Measurements from ENCODE around the gene ZNF599.

GRCh38 chr19:34788074-34788473 is 15.1 kb upstream of the ZNF599 start:
- no peak for TF ChIP-seq CTCF (conservative IDR thresholded peaks at IDR 0.05; ENCODE audit: low read depth in 2 of 2)
- TF ChIP-seq EZH2phosphoT487 (IDR thresholded peaks at IDR 0.05; ENCODE audit: unreplicated experiment): no peak
- no peak for TF ChIP-seq POLR2AphosphoS5 (IDR thresholded peaks at IDR 0.05; ENCODE audit: low read depth)
- no peak for TF ChIP-seq JUNB (IDR thresholded peaks at IDR 0.05; ENCODE audit: unreplicated experiment)
- TF ChIP-seq EZH2 (IDR thresholded peaks at IDR 0.05; ENCODE audit: low read depth, unreplicated experiment): no peak
- TF ChIP-seq NANOG (IDR thresholded peaks at IDR 0.05; ENCODE audit: borderline replicate concordance): no peak

Measured in GM23338 (cell line).